GM12875 (cell line): ENCODE measurements around the gene CAPN5.

ENCODE experiments used
- H3K4me3 ChIP-seq: one replicate; pipeline ENCODE4 v1.5.1; 2011; ENCODE audit warnings: low read depth, low read length, control low read depth
- CTCF ChIP-seq: IDR thresholded peaks from 2 replicates; pipeline ENCODE4 v1.5.1; 2011; ENCODE audit warnings: low read depth, mild to moderate bottlenecking, control low read depth, inconsistent platforms, low read length, moderate library complexity, borderline replicate concordance; ENCODE audit not compliant: insufficient read depth

CAPN5 gene

GRCh38 chr11:77170107-77170506, 103.3 kb downstream of the CAPN5 start:
- no peak for TF ChIP-seq CTCF
- no peak overlapping the region for H3K4me3 ChIP-seq

GRCh38 chr11:77171254-77171653, 104.5 kb downstream of the CAPN5 start:
- H3K4me3 ChIP-seq = no peak overlapping the region
- TF ChIP-seq CTCF = no peak

- H3K4me3 ChIP-seq = no peak overlapping the region
Observed at GRCh38 chr11:77171885-77172665, 105.3 kb downstream of the CAPN5 start.

GRCh38 chr11:77172666-77172982, 105.9 kb downstream of the CAPN5 start:
- no peak overlapping the region for H3K4me3 ChIP-seq
- no peak for TF ChIP-seq CTCF

More at GRCh38 chr11:77171885-77172665, 105.3 kb downstream of the CAPN5 start:
- TF ChIP-seq CTCF = no peak

- TF ChIP-seq CTCF = no peak
- no peak overlapping the region for H3K4me3 ChIP-seq
Observed at GRCh38 chr11:77173494-77173893, 106.7 kb downstream of the CAPN5 start.

GRCh38 chr11:77174559-77174958, 107.8 kb downstream of the CAPN5 start:
- no peak for TF ChIP-seq CTCF
- no peak overlapping the region for H3K4me3 ChIP-seq
